HG02885 (cell line): Measurements from ENCODE around the gene FAM221A.
"Not testable (repeated sequence)": the region's sequence is repeated elsewhere in the genome, so short reads cannot be mapped to it uniquely, and the experiment has no call there.

ENCODE experiments used
- ATAC-seq: cut with Tn5 transposase; IDR thresholded peaks from one replicate; pipeline ENCODE4 v1.9.1; 2021; ENCODE audit warnings: mild to moderate bottlenecking; ENCODE audit not compliant: unreplicated experiment, poor library complexity

The FAM221A gene

DNA sequence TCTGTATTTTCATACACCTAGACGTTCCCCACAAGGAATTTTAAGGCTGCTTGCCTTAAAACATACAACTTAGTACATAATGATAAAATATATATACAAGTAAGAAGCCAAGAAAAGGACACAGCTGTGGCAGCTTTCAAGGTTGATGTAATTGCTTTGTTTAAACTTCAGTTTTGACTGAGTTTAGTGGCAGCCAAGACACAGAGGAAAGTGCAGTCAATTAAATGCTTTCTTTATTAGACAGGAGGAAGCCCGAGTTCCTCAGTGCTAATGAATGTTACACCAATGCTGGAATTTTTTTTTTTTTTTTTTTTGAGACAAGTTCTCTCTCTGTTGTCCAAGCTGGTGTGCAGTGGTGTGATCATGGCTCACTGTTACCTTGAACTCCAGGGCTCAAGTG, 18.8 kb downstream of the FAM221A start:
- ATAC-seq: no peak

DNA sequence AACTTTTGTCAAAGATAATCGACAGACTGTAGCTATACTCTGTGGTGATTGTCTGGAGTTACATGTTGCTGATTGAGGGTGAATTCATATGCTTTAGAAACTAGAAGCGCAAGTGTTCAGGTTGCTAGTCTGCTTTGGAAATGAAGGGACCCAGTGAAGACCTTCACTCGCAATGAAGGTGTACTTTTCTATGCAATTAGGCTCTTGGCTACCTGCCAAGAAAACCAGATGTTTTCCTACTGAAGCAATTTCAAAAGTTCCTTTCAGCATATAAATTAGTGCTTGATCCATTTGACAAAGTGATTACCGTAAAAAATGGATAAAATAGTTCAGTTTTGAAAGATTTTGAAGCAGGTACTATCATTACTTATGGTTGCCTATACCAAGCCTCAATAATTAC, 20.0 kb downstream of the FAM221A start:
- ATAC-seq: no peak

DNA sequence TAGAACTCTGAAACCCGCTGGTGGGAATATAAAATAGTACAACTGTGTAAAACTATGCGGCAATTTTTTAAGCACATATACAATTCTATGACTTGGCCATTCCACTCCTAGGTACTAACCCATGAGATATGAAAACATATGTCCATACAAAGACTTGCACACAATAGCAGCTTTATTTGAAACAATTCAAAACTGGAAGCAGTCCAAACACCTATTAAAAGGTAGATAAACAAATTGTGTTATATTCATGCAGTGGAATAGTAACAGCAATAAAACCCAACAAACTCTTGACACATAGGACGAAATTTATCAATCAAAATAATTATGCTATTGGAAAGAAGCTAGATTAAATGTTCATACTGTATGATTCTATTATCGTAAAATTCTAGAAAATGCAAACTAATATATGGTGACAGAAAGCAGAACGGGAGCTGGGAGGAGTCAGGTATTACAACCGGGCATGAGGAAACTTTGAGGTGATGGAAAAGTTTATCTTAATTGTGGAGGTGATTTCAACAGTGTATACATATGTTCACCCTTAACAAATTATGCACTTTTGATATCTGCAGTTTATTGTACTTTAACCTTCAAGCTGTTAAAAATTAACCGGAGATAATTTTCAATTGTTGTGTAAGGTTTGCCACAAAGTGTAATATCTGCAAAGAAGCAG, 29.2 kb downstream of the FAM221A start:
- no peak for ATAC-seq

DNA sequence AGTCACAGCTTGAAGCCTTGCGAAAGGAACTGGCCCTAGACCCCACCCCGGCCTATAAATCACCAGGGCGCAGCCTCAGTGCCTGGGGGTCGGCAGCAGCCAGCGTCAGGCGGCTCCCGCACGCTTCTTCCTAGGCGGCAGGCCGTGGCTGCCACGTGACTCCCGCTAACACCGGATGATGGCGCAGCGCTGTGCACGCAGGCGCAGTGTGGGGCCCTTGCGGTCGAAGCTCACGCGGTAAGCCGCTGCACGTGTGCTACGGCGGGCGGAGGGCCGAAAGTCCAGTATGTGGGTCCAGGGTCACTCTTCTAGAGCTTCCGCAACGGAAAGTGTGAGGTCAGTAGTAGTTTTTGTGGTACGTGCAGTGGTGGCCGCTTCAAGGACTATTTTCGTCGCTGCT, 30.0 kb downstream of the FAM221A start, which contains the start of gene STK31:
Gene STK31, plus strand, starts transcription at position 220 of the 400 bp plus-strand sequence. Its CDS starts 67 bp downstream, at position 287.
- ATAC-seq: no peak

DNA sequence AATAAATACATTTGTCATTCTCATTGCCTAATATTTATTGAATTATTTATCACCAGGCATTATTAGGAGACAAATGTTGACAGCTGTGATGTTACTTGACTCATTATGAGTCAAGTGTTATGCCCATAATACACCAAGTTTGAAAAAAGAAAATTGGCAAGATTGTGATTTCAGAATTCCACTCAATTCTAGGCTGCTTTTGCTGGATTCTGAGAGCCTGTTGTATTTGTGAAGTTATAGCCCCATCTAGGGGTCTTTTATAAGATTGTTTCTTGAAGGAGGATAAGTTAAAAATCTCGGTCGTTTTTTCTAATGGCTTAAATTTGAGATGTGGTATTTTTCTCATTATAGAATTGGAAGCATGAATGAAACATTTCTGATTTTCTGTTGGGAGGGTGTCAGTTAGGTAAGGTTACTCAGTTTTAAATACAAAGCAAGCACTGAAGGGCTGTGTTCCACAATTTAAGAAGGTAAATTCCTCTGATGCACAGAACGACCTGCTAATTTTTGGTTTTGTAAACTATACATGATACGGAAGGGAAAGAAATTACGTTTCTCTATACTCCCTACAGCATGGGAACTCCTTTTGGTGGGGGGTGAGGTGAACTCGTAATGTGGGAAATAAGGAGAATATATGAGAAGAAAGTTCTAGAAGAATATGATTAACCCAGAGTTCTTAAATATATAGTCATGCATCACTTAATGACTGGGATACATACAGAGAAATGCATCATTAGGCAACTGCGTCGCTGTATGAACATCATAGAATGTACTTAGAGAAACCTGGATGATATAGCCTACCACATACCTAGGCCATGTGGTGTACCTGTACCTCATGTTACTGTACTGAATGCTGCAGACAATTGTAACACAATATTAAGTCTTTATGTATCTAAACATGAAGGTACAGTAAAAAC, 32.6 kb downstream of the FAM221A start:
- ATAC-seq: no peak

DNA sequence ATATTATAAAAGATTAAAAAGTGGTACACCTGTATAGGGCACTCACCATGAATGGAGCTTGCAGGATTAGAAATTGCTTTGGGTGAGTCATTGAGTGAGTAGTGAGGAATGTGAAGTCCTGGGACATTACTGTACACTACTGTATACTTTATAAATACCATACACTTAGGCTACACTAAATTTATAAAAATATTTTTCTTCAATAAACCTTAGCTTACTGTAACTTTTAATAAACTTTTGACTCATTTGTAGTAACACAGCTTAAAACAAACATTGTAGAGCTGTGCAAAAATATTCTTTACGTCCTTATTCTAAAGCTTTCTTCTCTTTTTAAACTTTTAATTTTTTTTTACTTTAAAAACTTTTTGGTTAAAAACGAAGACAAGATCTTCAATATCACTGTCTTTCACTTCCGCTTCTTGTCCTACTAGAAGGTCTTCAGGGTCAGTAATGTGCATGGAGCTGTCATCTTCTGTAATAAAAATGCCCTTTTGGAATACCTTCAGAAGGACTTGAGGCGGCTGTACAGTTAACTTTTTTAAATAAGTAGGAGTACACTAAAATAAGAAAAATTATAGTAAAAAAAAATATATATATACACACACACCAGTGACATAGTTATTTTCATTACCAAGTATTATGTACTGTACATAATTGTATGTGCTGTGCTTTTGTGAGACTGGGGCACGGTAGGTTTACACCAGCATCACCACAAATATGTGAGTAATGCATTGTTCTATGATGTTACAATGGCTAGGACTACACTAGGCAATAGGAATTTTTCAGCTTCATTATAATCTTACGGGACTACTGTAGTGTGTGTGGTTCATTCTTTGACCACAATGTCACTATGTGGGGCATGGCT, 33.5 kb downstream of the FAM221A start:
- no peak for ATAC-seq

DNA sequence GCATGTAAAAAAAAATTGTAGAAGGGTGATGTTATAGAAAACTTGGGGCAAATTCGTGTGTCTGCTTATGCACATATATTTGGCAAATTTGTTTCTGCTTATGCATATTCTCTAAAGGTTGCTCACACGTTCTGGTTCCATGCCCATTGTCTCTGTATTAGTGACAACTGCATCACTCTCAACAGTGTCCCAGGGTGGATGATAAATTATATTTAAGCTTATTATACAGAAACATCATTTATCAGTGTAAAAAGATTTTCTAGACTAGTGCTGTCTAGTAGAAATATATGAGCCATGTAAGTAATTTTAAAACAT, 34.1 kb downstream of the FAM221A start:
- no peak for ATAC-seq

DNA sequence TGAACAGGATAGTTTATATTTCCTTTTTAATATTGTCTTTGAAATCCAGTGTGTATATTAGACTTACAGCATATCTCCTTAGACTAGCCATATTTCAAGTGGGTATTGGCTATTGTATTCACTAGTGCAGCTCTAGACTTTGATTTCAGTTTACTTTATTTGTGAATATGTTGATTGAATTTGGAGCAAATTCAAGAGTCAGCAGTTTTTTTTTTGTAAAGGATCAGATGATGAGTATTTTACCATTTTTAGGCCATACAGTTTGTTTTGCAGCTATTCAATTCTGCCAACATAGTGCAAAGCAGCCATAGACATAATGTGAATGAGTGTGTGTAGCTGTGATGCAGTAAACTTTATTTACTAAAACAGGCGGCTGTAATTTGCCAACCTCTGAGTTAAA, 34.6 kb downstream of the FAM221A start:
- ATAC-seq: no peak

DNA sequence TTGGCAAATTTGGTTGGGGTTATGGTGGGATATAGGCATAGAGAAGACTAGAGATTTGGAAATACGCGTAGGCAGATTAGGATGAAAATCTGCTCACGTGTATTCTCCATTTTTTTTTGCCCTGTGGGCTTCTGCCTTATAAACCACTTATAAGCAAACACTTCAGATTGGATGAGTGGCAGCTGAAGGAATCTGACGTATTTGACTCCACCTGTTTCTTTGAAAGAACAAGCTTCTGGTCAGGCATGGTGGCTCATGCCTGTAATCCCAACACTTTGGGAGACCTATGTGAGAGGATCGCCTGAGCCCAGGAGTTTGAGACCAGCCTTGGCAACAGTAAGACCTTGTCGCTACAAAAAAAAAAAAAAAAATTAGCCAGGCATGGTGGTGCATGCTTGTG, 35.1 kb downstream of the FAM221A start:
- no peak for ATAC-seq

DNA sequence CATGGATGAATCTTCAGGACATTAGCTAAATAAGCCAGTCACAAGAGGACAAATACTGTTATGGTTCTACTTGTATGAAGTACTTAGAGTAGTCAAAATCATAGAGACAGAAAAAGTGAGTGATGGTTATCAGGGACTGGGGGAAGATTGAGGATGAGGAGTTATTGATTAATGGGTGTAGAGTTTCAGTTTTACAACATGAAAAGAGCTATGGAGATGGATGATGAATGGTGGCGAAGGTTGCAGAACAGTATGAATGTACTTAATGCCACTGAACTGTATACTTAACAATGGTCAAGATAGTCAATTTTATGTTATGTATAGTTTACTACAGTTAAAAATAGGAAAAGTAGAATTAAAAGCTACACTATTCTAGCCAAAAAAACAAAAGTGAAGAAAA, 37.8 kb downstream of the FAM221A start:
- ATAC-seq: no peak

DNA sequence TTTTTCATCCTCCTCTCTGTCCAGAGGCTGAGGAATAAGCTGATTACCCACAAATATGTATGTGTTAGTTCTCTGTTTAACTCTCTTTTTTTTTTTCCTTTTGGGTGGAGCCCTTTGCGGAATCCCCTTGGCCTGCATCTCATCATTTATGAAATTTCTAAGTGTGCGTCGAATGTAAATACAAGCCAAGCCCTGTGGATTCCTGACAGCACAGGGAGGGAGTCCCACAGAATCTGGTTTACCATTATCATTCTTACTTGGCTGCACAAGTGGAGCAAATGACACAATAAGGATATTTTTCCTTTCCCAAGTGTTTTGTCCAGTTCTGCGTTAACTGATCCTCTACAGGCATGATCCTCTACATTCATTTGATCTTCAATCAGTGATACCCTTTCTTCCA, 41.5 kb downstream of the FAM221A start:
- no peak for ATAC-seq

DNA sequence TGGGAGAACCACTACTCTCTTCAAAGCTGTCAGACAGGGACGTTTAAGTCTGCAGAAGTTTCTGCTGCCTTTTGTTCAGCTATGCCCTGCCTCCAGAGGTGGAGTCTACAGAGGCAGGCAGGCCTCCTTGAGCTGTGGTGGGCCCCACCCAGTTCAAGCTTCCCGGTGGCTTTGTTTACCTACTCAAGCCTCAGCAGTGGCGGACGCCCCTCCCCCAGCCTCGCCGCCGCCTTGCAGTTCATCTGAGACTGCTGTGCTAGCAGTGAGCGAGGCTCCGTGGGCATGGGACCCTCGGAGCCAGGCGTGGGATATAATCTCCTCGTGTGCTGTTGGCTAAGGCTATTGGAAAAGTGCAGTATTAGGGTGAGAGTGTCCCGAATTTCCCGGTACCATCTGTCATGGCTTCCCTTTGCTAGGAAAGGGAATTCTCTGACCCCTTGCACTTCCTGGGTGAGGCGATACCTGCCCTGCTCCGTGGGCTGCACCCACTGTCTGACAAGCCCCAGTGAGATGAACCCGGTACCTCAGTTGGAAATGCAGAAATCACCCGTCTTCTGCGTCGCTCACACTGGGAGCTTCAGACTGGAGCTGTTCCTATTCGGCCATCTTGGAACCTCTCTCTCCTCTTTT, 42.7 kb downstream of the FAM221A start:
- ATAC-seq: not testable (repeated sequence)

DNA sequence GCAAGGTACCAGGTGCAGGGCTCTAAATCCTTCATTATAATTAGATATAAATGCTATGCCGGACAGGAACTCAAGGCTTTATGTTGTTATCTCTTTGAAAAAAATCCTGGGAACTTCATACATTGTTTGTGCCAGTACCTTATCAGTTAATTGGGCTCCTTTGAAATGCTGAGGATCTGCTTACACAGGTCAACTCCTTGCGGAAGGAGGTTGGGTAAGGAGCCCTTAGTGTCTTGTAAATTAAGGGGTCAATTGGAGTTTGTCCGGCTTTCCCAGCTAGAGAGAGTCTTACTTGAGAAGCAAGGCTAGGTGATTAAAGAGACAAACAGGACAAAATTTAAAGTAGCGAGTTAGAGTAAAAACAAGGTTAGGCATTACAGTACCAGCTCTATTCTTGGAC, 44.1 kb downstream of the FAM221A start:
- not testable (repeated sequence) for ATAC-seq

DNA sequence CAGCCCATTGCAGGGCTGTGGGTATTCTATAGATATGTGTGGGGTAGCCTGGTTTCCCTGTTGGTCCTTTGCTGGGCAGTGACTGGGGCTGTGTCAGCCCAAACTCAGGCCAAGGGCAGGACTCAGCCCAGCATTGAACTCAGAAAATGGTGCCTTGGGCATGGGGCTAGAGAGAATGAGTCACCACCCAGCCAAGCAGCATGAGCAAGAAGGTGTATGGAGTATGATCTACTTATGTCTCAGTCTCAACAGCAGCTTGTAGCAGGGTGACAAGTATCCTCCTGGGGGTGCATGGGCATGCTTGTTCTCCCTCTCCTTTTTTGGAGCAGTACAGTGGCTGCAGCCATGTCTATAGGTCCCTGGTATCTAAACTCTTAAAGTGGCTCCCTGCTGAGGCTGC, 62.1 kb downstream of the FAM221A start:
- ATAC-seq: no peak

DNA sequence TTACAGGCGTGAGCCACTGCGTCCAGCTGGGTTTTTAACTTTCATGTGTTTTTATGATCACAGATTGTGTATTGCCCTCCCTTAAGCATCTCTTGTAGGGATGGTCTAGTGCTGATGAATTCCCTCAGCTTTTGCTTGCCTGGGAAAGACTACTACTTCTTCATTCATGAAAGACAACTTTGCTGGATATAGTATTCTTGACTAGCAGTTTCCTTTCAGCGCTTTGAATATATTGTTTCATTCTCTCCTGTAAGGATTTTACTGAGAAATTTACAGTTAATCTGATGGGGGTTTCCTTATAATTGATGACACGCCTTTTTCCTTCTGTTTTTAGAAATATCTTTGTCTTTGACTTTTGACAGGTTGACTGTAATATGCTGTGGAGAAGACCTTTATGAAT, 63.2 kb downstream of the FAM221A start:
- ATAC-seq: no peak

DNA sequence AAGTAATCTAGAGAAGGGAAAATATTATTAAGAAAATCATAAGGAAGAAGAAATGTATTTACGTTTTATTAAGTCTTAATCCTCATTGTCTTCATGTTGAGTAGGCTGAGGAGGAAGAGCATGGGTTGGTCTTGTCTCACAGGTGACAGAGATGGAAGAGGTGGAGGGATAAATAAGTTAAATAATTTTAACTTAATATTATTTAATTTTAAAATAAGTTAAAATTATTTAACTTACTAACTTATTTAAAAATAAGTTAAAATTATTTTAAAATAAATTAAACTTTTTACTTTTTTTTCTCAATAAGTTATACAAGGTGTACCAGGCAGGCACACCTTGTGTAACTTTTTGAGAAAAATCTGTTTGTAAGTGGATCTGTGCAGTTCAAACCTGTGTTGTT, 66.6 kb downstream of the FAM221A start:
- ATAC-seq: no peak

DNA sequence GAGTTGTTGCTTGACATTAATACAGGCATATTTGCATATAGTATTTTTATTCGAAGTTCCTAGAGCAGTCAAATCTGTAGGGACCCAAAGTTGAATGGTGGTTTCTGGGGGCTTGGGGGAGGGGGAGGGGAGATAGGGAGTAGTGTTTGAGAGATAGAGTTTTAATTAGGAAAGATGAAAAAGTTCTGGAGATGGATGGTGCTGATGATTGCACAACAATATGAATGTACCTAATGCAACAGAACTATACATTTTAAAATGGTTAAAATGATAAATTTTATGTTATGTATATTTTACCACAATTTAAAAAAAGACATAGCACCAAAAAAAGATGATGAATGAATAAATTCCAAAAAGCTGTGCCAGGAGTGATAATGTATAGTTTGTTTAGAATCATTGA, 71.9 kb downstream of the FAM221A start:
- ATAC-seq: no peak
